NCI-H1092 treated with DMSO at 0.1 percent for 48 hours (cell line): Measurements from ENCODE around the gene TMPRSS15.
"Not testable (repeated sequence)": the region's sequence is repeated elsewhere in the genome, so short reads cannot be mapped to it uniquely, and the experiment has no call there.

ENCODE experiments used
- DNase-seq: peaks from one replicate; lab custom pipeline; 2025; lab: John Stamatoyannopoulos, UW

TMPRSS15 gene

GRCh38 chr21:18403735-18404450, at the start of gene TMPRSS15:
Gene TMPRSS15, minus strand, starts transcription at chr21:18403785. Its CDS starts 163 bp downstream, at chr21:18403622.
- no peak for DNase-seq

- DNase-seq, result no peak
Observed at GRCh38 chr21:18451670-18452069, 48.1 kb upstream of the TMPRSS15 start.

GRCh38 chr21:18449605-18450550, 46.3 kb upstream of the TMPRSS15 start:
- no peak for DNase-seq

GRCh38 chr21:18443701-18444100, 40.1 kb upstream of the TMPRSS15 start:
- peak; percentile 81 for DNase-seq

GRCh38 chr21:18443085-18443484, 39.5 kb upstream of the TMPRSS15 start:
- peak; percentile 83 for DNase-seq

DNA sequence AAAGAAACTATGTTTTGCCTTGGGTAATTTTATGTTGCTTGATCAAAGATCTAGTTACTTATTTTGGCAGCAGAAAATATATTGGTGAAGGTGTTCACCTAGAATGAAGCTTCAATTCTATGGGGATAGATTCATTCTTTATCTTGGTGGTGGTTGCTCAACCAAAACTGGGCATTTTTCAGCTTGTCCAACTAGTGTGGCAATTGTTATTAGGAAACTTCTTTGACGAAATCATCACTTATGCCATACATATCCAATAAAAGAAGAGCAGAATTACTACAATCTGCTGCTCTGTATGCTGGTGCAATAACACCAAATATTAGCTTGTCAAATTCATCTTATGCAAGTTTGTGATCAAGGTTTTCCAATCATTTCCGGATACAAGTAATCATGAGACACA, 26.8 kb upstream of the TMPRSS15 start:
- no peak for DNase-seq

- no peak for DNase-seq
Observed at GRCh38 chr21:18424276-18424675, 20.7 kb upstream of the TMPRSS15 start.

DNA sequence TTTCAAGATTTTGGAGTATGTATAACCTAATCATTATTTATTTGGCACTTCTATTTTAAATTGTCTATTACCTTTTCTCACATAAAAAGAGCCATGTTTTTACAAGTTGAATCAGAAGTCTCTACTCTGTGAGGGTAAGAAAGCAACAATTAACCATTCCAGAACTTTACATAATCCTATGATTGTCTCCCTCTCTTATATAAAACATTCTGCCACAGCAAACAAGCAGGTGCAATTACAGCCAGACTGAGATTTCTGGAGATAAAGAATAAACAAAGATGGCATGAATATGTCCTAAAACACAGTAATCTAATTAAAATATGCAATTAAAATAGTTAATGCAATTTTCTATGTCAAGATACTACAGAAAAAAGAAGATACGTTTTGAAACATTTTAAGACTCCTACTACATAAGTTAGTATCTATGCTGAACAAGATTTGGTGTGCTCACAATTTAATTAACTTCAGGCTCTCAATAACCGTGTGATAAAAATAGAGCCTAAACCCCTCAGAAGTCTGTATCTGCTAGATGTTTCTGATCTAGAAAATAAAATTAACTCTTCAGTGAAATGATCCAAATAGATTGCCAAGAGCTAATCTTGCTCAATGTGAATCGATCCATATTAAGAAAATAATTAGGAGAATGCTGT, 13.7 kb upstream of the TMPRSS15 start:
- DNase-seq, result no peak

DNA sequence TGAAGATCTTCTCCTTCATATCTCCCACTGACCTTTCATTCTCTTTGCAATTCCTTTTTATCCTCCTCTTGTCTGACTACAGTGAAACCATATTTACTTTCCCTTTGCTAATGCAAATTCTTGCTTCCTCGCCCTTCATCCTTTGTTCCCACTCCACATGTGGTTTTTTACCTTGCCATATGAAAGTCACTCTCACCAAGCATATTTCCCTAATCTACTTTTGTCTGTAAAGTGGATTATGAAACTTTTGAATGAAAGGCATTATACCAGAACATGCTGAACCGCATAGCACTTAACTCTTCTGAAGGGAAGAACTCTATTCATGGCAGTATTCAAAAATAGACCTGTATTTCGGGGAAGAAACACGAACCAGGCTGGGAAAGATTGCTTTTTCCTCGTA, 8.0 kb upstream of the TMPRSS15 start:
- no peak for DNase-seq

DNA sequence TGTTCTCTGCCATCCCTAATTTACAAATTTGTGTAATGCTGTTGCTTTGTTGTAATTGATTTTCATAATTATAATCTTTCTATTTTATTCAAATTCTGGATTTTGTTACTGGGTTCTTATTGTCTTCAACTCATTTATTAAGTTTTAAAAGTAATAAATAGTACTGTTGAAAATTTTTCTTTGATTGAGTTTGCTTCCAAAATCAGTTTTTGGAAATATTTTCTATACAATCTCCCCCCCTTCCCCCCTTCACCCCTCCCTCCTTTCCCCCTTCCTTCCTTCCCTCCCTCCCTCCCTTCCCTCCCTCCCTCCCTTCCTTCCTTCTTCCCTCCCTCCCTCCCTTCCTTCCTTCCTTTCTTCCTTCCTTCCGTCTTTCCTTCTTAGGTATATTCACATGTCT, 6.0 kb upstream of the TMPRSS15 start:
- no peak for DNase-seq

- DNase-seq, result no peak
Observed at GRCh38 chr21:18398843-18399242, 4.7 kb downstream of the TMPRSS15 start.

GRCh38 chr21:18387994-18388393, 15.6 kb downstream of the TMPRSS15 start:
- no peak for DNase-seq

DNA sequence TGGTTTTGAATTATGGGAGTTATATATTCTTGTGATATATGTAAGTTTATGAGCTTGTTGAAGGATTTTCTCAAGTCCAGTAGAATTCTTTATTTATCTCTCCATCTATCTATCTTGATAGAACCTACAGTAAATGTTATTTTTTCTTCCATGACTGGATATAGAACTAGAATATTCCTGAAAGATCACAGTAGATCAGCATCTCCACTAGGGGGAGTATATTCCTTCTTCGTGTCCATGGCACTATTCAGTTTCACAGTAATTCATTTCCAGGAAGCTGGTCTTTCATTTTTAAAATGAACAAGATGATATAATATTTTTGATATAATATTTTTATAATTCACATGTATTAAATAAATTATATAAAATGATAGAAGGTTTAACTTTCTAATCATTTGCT, 18.8 kb downstream of the TMPRSS15 start:
- peak; percentile 46 for DNase-seq

- DNase-seq, result not testable (repeated sequence)
Observed at GRCh38 chr21:18382934-18383619, 20.5 kb downstream of the TMPRSS15 start.

GRCh38 chr21:18382141-18382540, 21.4 kb downstream of the TMPRSS15 start:
- DNase-seq, result no peak

DNA sequence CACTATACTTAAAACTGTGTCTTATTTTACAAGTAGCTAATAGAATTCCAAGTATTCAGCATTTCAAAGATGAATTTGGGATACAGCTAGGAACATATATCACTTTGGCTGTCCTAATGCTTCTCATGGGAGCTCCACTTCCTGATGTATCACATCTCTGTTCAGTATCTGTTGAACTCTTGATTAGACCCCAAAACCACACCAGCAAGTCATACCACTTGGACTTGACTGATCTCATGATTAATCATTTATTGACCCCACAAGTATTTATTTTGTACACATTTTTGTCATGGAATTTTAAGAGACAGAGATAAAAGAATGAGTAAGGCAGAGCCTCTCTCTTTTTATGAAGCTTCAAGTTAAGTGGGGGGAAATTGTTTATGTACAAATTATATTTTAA, 30.0 kb downstream of the TMPRSS15 start:
- DNase-seq, result no peak

GRCh38 chr21:18370301-18370700, 33.3 kb downstream of the TMPRSS15 start:
- no peak for DNase-seq

GRCh38 chr21:18369115-18369514, 34.5 kb downstream of the TMPRSS15 start:
- DNase-seq, result peak; percentile 58

GRCh38 chr21:18368205-18368604, 35.4 kb downstream of the TMPRSS15 start:
- no peak for DNase-seq

GRCh38 chr21:18356801-18357200, 46.8 kb downstream of the TMPRSS15 start:
- no peak for DNase-seq

DNA sequence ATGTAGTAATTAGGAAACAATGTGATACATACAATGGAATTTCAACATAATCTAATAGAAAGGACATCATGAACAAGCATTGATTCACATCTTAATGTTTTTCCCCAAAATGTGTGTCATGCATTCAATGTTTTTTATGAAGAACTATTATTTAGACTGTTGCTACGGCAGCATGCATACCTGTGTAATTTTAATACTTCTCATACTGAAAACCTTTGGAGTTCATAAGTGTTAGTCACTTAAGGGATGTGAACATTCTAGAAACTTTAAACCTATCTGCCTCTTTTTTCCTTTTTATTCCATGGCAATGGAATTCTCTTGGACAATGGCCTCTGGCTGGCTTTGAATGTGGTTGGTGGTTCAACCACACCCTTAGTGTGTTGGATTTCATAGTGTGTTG, 48.6 kb downstream of the TMPRSS15 start:
- DNase-seq, result no peak

- no peak for DNase-seq
Observed at GRCh38 chr21:18350216-18350615, 53.4 kb downstream of the TMPRSS15 start.
